Measurements from ENCODE around the gene C1orf35. TPM values are rescaled to one million over a fixed set of nuclear protein-coding genes. Genes with fewer than 3 reads are reported as not detected.

Gene C1orf35
- total and polyA plus RNA-seq, 2 experiments from 2014 or later, result 14.0 to 67.6 TPM

GRCh38 chr1:228144193-228144992 is 41.3 kb upstream of the C1orf35 start:
- Histone ChIP-seq H3K4me3 (no peak overlapping the region), H3K27ac (ENCODE audit: low read depth) (no peak overlapping the region)

More at GRCh38 chr1:228144193-228144992, 41.3 kb upstream of the C1orf35 start:
- H3K27ac Mint-ChIP-seq, result no peak overlapping the region
- Histone ChIP-seq H2AFZ (no peak overlapping the region), H3K4me1 (ENCODE audit: insufficient read depth) (peaks cover 5% of the 10 kb centered on the region; the same call in 1 of the 2 replicates), H3K9me2 (ENCODE audit: insufficient read depth) (no peaks in the 10 kb centered on the region), H3K36me3 (ENCODE audit: insufficient read depth) (no peaks in the 10 kb centered on the region), H3K4me2 (no peak overlapping the region), H3K27me3 (ENCODE audit: insufficient read depth) (no peaks in the 10 kb centered on the region), H4K20me1 (replicated peaks; ENCODE audit: insufficient read depth) (no peaks in the 10 kb centered on the region), H3K79me2 (replicated peaks; ENCODE audit: insufficient read depth) (peaks cover 34% of the 10 kb centered on the region), H3F3A (replicated peaks; ENCODE audit: low read depth) (no peaks in the 10 kb centered on the region)
- H3K4me1 Mint-ChIP-seq, result peaks cover 2% of the 10 kb centered on the region; the same call in 1 of the 3 replicates
- peaks cover 10% of the 10 kb centered on the region for H3K27me3 Mint-ChIP-seq (ENCODE audit: insufficient read depth, low read depth, poor library complexity)
- TF ChIP-seq, protein P1, sequence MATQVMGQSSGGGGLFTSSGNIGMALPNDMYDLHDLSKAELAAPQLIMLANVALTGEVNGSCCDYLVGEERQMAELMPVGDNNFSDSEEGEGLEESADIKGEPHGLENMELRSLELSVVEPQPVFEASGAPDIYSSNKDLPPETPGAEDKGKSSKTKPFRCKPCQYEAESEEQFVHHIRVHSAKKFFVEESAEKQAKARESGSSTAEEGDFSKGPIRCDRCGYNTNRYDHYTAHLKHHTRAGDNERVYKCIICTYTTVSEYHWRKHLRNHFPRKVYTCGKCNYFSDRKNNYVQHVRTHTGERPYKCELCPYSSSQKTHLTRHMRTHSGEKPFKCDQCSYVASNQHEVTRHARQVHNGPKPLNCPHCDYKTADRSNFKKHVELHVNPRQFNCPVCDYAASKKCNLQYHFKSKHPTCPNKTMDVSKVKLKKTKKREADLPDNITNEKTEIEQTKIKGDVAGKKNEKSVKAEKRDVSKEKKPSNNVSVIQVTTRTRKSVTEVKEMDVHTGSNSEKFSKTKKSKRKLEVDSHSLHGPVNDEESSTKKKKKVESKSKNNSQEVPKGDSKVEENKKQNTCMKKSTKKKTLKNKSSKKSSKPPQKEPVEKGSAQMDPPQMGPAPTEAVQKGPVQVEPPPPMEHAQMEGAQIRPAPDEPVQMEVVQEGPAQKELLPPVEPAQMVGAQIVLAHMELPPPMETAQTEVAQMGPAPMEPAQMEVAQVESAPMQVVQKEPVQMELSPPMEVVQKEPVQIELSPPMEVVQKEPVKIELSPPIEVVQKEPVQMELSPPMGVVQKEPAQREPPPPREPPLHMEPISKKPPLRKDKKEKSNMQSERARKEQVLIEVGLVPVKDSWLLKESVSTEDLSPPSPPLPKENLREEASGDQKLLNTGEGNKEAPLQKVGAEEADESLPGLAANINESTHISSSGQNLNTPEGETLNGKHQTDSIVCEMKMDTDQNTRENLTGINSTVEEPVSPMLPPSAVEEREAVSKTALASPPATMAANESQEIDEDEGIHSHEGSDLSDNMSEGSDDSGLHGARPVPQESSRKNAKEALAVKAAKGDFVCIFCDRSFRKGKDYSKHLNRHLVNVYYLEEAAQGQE (IDR thresholded peaks at IDR 0.05; ENCODE audit: unreplicated experiment), result no peak
- TF ChIP-seq ZNF114 (CRISPR knock-in tag; IDR thresholded peaks at IDR 0.05), result no peak
- TF ChIP-seq EZH2 (IDR thresholded peaks at IDR 0.05; ENCODE audit: low read depth, unreplicated experiment), result no peak
- TF ChIP-seq EZH2phosphoT487 (IDR thresholded peaks at IDR 0.05; ENCODE audit: unreplicated experiment), result no peak
- TF ChIP-seq STAT1 (IDR thresholded peaks at IDR 0.05; ENCODE audit: unreplicated experiment), result no peak
- no peak for TF ChIP-seq JUNB (IDR thresholded peaks at IDR 0.05; ENCODE audit: unreplicated experiment)
- TF ChIP-seq, protein P2, sequence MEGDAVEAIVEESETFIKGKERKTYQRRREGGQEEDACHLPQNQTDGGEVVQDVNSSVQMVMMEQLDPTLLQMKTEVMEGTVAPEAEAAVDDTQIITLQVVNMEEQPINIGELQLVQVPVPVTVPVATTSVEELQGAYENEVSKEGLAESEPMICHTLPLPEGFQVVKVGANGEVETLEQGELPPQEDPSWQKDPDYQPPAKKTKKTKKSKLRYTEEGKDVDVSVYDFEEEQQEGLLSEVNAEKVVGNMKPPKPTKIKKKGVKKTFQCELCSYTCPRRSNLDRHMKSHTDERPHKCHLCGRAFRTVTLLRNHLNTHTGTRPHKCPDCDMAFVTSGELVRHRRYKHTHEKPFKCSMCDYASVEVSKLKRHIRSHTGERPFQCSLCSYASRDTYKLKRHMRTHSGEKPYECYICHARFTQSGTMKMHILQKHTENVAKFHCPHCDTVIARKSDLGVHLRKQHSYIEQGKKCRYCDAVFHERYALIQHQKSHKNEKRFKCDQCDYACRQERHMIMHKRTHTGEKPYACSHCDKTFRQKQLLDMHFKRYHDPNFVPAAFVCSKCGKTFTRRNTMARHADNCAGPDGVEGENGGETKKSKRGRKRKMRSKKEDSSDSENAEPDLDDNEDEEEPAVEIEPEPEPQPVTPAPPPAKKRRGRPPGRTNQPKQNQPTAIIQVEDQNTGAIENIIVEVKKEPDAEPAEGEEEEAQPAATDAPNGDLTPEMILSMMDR (conservative IDR thresholded peaks at IDR 0.05; ENCODE audit: low read depth in 2 of 2), result no peak
- TF ChIP-seq, protein P3, sequence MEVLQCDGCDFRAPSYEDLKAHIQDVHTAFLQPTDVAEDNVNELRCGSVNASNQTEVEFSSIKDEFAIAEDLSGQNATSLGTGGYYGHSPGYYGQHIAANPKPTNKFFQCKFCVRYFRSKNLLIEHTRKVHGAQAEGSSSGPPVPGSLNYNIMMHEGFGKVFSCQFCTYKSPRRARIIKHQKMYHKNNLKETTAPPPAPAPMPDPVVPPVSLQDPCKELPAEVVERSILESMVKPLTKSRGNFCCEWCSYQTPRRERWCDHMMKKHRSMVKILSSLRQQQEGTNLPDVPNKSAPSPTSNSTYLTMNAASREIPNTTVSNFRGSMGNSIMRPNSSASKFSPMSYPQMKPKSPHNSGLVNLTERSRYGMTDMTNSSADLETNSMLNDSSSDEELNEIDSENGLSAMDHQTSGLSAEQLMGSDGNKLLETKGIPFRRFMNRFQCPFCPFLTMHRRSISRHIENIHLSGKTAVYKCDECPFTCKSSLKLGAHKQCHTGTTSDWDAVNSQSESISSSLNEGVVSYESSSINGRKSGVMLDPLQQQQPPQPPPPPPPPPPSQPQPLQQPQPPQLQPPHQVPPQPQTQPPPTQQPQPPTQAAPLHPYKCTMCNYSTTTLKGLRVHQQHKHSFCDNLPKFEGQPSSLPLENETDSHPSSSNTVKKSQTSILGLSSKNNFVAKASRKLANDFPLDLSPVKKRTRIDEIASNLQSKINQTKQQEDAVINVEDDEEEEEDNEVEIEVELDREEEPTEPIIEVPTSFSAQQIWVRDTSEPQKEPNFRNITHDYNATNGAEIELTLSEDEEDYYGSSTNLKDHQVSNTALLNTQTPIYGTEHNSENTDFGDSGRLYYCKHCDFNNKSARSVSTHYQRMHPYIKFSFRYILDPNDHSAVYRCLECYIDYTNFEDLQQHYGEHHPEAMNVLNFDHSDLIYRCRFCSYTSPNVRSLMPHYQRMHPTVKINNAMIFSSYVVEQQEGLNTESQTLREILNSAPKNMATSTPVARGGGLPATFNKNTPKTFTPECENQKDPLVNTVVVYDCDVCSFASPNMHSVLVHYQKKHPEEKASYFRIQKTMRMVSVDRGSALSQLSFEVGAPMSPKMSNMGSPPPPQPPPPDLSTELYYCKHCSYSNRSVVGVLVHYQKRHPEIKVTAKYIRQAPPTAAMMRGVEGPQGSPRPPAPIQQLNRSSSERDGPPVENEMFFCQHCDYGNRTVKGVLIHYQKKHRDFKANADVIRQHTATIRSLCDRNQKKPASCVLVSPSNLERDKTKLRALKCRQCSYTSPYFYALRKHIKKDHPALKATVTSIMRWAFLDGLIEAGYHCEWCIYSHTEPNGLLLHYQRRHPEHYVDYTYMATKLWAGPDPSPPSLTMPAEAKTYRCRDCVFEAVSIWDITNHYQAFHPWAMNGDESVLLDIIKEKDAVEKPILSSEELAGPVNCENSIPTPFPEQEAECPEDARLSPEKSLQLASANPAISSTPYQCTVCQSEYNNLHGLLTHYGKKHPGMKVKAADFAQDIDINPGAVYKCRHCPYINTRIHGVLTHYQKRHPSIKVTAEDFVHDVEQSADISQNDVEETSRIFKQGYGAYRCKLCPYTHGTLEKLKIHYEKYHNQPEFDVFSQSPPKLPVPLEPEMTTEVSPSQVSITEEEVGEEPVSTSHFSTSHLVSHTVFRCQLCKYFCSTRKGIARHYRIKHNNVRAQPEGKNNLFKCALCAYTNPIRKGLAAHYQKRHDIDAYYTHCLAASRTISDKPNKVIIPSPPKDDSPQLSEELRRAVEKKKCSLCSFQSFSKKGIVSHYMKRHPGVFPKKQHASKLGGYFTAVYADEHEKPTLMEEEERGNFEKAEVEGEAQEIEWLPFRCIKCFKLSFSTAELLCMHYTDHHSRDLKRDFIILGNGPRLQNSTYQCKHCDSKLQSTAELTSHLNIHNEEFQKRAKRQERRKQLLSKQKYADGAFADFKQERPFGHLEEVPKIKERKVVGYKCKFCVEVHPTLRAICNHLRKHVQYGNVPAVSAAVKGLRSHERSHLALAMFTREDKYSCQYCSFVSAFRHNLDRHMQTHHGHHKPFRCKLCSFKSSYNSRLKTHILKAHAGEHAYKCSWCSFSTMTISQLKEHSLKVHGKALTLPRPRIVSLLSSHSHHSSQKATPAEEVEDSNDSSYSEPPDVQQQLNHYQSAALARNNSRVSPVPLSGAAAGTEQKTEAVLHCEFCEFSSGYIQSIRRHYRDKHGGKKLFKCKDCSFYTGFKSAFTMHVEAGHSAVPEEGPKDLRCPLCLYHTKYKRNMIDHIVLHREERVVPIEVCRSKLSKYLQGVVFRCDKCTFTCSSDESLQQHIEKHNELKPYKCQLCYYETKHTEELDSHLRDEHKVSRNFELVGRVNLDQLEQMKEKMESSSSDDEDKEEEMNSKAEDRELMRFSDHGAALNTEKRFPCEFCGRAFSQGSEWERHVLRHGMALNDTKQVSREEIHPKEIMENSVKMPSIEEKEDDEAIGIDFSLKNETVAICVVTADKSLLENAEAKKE (CRISPR knock-in tag; IDR thresholded peaks at IDR 0.05), result no peak
- H3K9me3 Mint-ChIP-seq, result no peaks in the 10 kb centered on the region; the same call in 2 of the 3 replicates
- H3K4me3 Mint-ChIP-seq, result no peak overlapping the region
- no peak for ATAC-seq
- no peak for DNase-seq (ENCODE audit: low spot score)
- H3K36me3 Mint-ChIP-seq (ENCODE audit: low read depth), result no peaks in the 10 kb centered on the region; the same call in 1 of the 3 replicates
